HG03521 (cell line): ENCODE results near the gene IFNGR2.

ENCODE experiments used
- ATAC-seq: cut with Tn5 transposase; IDR thresholded peaks from one replicate; pipeline ENCODE4 v1.9.1; 2021; ENCODE audit warnings: mild to moderate bottlenecking, moderate library complexity; ENCODE audit not compliant: unreplicated experiment

The IFNGR2 gene

DNA sequence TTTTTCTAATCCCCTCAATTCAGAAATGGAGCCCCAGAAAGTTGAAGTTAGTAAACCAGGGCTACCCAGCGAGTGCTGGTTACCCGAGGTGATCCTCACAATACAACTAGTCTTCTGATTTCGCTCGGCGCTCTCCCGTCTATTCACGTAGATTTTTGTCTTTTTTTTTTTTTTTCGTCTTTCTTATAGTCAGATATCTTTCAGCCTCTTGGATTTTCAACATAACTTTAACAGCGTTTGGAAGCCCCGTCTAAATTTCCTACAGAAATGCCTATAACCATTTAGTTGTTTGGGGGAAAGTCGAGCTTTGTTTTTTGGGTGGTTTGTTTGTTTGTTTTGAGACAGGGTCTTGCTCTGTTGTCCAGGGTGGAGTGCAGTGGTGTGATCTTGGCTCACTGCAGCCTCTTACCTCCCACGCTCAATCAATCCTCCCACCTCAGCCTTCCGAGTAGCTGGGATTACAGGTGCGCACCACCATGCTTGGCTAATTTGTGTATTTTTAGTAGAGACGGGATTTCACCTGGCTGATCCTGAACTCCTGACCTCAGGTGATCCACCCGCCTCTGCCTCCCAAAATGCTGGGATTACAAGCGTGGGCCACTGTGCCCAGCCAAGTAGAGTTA lies 77.4 kb downstream of the IFNGR2 start:
- ATAC-seq: no peak

DNA sequence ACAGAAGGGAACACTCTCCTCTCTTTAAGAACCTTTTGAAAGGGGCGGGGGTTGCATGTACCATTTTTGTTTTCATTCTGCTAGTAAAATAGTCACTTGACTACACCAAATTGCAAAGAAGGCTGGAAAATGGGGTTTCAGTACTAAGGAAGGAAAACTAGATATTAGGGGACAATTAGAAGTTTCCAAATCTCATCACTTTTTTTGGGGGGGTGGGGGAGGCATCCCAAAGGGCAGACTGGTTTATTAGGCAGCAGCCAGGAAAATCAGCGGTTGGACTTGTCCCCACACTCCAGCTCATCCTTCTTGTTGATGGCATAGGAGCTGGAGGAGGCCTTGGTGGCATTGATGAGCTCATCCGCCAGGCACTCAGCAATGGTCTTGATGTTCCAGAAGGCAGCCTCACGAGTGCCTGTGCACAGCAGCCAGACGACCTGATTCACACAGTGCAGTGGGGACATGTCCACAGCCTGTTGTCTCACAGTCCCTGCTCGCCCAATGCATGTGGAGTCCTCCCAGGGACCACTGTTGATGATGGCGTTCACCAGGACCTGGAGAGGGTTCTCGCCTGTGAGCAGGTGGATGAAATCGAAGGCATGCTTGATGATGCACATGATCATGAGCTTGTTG lies 78.2 kb downstream of the IFNGR2 start:
- no peak for ATAC-seq
